HUES6 (cell line): Measurements from ENCODE around the gene ETS1.

ENCODE experiments used
- H3K27ac ChIP-seq: 2 replicates; pipeline ENCODE4 v1.7.0; 2013; ENCODE audit warnings: low read depth, mild to moderate bottlenecking, low read length, inconsistent platforms
- H3K27me3 ChIP-seq: 2 replicates; pipeline ENCODE4 v1.6.1; 2013; ENCODE audit warnings: low read length; ENCODE audit not compliant: control insufficient read depth, insufficient read depth
- H3K36me3 ChIP-seq: 2 replicates; pipeline ENCODE4 v1.6.1; 2013; ENCODE audit warnings: low read length; ENCODE audit not compliant: control insufficient read depth, insufficient read depth
- H3K4me1 ChIP-seq: 2 replicates; pipeline ENCODE4 v1.6.1; 2013; ENCODE audit warnings: low read length; ENCODE audit not compliant: control insufficient read depth, insufficient read depth
- H3K4me3 ChIP-seq: 2 replicates; pipeline ENCODE4 v1.5.1; 2013; ENCODE audit warnings: low read depth, low read length
- H3K9ac ChIP-seq: one replicate; pipeline ENCODE4 v1.6.1; 2013; ENCODE audit warnings: mild to moderate bottlenecking, low read length
- H3K9me3 ChIP-seq: 2 replicates; pipeline ENCODE4 v1.6.1; 2013; ENCODE audit warnings: low read depth, low read length; ENCODE audit not compliant: control insufficient read depth, insufficient read depth

The ETS1 gene, protein sequence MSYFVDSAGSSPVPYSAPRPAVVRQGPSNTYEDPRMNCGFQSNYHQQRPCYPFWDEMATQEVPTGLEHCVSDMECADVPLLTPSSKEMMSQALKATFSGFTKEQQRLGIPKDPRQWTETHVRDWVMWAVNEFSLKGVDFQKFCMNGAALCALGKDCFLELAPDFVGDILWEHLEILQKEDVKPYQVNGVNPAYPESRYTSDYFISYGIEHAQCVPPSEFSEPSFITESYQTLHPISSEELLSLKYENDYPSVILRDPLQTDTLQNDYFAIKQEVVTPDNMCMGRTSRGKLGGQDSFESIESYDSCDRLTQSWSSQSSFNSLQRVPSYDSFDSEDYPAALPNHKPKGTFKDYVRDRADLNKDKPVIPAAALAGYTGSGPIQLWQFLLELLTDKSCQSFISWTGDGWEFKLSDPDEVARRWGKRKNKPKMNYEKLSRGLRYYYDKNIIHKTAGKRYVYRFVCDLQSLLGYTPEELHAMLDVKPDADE

DNA sequence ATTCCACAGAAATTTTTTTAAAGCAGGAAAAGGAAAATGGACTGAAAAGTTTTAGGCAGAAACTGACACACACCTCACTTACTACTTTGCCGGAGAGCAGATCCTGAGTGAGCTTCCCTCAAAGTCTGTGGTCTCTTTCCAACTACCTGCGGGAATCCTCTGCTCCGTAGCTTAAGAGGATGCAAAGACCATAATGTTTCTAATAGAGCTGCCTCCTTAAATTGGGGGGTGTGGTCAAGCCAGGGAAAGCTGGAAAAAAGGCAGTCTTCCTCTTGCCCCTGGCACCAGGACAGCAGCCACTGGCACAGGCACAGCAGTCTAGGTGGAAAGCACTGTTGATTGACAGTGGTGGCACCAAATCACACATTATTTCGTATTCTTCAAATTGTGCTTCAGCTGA is at the start of gene ETS1:
TSS of gene ETS1 (minus strand) at position 144 of the 400 bp plus-strand sequence. CDS start 14,428 bp downstream, outside the sequence.
- Histone ChIP-seq H3K27ac (no peak within 1 kb of the TSS), H3K36me3 (no peaks in the 10 kb centered on the region), H3K27me3 (peaks cover 8% of the 10 kb centered on the region; the same call in 1 of the 2 replicates), H3K9me3 (no peaks in the 10 kb centered on the region), H3K4me1 (peaks cover 42% of the 10 kb centered on the region), H3K9ac (peak within 1 kb of the TSS; percentile 54), H3K4me3 (peak within 1 kb of the TSS; percentile 72)

GRCh38 chr11:128634395-128634794 is 47.0 kb upstream of the ETS1 start:
- H3K27ac ChIP-seq: no peak overlapping the region
- H3K36me3 ChIP-seq: no peaks in the 10 kb centered on the region
- no peak overlapping the region for H3K9ac ChIP-seq
- H3K9me3 ChIP-seq: no peaks in the 10 kb centered on the region
- peaks cover 5% of the 10 kb centered on the region; the same call in 1 of the 2 replicates for H3K4me1 ChIP-seq
- no peaks in the 10 kb centered on the region for H3K27me3 ChIP-seq
- H3K4me3 ChIP-seq: no peak overlapping the region

DNA sequence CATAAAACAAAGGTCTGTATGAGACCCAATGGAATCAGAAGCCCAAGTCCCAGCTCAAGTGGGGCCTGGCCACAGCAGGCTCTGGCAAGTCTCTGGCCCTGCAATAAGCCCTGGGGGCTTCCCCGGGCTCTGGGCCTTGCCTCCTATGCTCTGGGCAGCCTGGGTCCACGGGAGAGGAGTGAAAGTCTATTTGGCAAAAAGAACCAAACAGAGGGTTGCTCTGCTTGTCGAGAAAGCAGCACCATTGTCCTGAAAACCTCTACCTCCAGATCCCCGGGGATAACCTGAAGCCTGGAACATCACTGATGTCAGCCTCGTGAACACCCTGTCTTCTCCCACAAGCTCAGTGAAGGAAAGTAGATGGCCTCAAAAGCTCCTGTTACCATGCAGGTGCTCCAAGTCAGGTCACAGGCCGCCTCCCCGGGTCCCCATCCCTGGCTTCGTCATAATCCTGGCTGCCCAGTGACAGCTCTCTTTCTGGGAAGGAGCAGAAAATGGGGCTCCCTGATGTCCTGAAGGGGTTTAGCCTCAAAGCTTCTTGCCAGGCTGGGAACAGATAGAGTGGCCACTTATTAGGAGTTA is 46.1 kb upstream of the ETS1 start:
- Histone ChIP-seq H3K4me3 (no peak overlapping the region), H3K27ac (no peak overlapping the region), H3K27me3 (no peaks in the 10 kb centered on the region), H3K9me3 (no peaks in the 10 kb centered on the region), H3K9ac (no peak overlapping the region), H3K4me1 (peaks cover 5% of the 10 kb centered on the region; the same call in 1 of the 2 replicates), H3K36me3 (no peaks in the 10 kb centered on the region)

DNA sequence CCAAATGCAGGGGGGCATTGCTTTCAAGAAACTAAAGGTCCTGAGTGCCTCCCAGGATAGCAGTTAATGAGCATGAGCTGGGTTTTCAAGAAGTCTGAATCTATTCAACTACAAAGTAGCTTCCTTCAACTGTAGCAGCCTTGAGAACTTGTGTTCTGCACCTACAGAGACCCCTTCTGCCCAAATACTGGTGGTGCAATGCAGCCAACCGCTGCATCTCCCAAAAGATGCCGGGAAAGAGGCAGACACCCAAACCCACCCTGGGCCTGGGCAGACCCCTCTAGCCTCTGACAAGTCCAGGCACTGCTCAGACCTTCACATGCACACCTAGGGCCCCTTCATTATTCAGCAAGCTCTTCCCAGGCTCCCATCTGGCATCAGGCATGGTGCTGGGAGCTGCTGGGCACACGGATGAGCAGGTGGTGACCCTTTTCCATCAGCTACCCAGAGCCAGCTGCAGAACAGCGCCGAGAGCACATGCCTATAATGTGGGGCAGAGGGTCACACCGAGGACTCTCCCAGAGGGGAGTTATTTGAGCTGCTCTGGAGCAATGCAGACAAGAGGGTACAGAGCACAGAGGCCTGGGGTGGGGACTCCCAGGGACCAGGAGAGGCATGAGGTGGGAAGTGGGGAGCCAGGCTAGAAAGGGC is 44.9 kb upstream of the ETS1 start:
- H3K27me3 ChIP-seq: no peaks in the 10 kb centered on the region
- no peak overlapping the region for H3K27ac ChIP-seq
- H3K4me3 ChIP-seq: no peak overlapping the region

DNA sequence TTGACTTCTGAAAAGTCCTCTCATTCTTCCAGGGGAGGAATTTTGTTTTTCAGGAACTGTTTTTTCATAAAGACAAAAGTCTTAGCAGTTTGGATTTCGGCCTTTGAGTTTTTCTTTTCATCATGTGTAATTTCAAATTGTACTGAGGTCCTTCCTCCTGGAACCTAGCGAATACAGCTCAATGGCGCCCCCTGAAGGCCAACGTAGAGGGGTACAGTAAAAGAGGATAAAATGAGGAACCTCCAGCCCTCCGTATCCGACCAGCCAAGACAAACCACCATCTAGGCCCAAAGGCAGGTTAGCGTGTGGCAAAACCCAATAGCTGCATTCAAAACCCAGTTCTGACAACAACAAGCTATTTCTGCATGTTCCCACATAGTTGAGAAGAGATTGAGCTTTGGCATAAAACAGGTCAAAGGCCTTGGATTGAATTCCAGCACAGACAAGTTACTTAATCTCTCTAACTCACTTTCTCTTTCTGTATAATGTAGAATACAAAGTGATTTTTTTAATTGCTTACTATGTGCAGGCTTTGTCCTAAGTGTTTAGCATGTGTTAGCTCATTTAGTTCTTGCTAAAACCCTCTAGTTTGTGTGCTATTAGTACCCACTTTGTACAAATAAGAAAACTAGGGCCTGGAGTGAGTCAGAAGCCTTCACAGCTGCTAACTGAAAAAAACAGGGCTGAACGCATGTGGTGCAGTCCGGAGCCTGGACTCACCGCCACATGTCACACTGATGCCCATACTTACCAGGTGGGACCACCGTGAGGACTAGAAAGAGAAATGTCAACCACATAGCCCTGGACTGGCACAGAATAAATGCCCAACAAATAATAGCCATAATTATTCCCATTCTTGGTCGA is 43.2 kb upstream of the ETS1 start:
- Histone ChIP-seq H3K4me1 (peaks cover 10% of the 10 kb centered on the region), H3K9ac (no peak overlapping the region), H3K27ac (no peak overlapping the region), H3K36me3 (no peaks in the 10 kb centered on the region), H3K4me3 (no peak overlapping the region), H3K9me3 (no peaks in the 10 kb centered on the region), H3K27me3 (no peaks in the 10 kb centered on the region)

More for the DNA sequence above, 44.9 kb upstream of the ETS1 start:
- Histone ChIP-seq H3K9me3 (no peaks in the 10 kb centered on the region), H3K9ac (no peak overlapping the region), H3K4me1 (peaks cover 10% of the 10 kb centered on the region), H3K36me3 (no peaks in the 10 kb centered on the region)

GRCh38 chr11:128629516-128630106 is 42.3 kb upstream of the ETS1 start:
- Histone ChIP-seq H3K36me3 (no peaks in the 10 kb centered on the region), H3K4me3 (no peak overlapping the region), H3K9ac (no peak overlapping the region), H3K9me3 (no peaks in the 10 kb centered on the region), H3K27me3 (no peaks in the 10 kb centered on the region), H3K4me1 (peaks cover 20% of the 10 kb centered on the region), H3K27ac (no peak overlapping the region)

- H3K36me3 ChIP-seq: no peaks in the 10 kb centered on the region
- H3K9me3 ChIP-seq: no peaks in the 10 kb centered on the region
- H3K4me1 ChIP-seq: peaks cover 25% of the 10 kb centered on the region
- no peak overlapping the region for H3K4me3 ChIP-seq
- H3K27ac ChIP-seq: no peak overlapping the region
- H3K9ac ChIP-seq: no peak overlapping the region
- H3K27me3 ChIP-seq: no peaks in the 10 kb centered on the region
Observed at GRCh38 chr11:128628686-128629085, 41.3 kb upstream of the ETS1 start.

DNA sequence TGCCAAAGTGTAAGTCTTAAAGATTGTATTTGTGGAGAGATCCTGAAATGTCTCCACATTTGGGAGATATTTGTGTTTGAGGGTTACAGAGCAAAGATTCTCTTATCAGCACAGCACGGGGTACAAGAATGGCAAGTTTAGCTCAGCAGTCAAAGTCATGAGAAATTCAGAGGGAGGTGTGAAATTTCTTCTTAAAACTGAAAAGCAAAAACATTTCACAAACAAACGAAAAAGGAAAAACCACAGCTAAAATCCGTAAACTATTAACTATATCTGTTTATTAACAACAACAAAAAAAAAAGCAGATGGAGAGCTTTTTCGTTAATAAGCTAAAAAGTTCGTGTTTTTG is 40.9 kb upstream of the ETS1 start:
- no peak overlapping the region for H3K27ac ChIP-seq
- H3K9ac ChIP-seq: no peak overlapping the region
- H3K9me3 ChIP-seq: no peaks in the 10 kb centered on the region
- H3K36me3 ChIP-seq: no peaks in the 10 kb centered on the region
- H3K4me3 ChIP-seq: no peak overlapping the region
- H3K27me3 ChIP-seq: no peaks in the 10 kb centered on the region
- peaks cover 25% of the 10 kb centered on the region for H3K4me1 ChIP-seq

DNA sequence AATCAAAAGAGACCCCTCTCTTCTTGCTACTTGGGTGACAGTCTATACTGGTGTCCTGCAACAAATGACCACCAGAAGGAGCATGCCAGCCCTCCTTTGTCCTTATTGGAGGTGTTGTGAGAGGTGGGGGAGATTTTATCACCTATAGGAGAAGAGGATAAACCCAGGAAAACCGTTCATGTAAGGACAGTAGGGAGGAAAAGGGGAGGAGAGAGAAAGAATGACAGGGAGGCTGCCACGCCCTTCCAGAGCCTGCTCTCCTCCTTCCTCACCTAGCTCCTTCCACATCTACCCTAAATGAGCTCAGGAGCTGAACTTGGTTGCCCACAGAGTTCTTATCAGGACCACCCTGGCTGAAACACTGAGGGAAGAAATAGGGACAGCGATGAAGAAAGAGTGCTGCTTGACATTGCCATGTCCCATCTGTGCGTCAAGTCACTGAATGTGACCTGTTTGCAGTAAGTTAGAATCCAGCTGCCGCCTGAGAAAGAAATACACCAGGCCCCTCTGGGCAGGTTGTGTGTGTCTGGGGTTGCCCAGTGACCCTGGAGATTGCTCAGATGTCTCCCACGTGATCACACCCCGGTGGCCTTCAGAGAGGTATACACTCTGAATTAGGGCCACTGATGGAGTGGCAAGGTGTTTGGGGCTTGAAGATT is 40.4 kb upstream of the ETS1 start:
- H3K27ac ChIP-seq: no peak overlapping the region
- no peaks in the 10 kb centered on the region for H3K36me3 ChIP-seq
- H3K27me3 ChIP-seq: peaks cover 4% of the 10 kb centered on the region; the same call in 1 of the 2 replicates
- H3K4me3 ChIP-seq: no peak overlapping the region
- peaks cover 25% of the 10 kb centered on the region for H3K4me1 ChIP-seq
- H3K9ac ChIP-seq: no peak overlapping the region
- no peaks in the 10 kb centered on the region for H3K9me3 ChIP-seq
